GM18508 (cell line): ENCODE data around the gene PRKCD.

ENCODE experiments used
- ATAC-seq: cut with Tn5 transposase; IDR thresholded peaks from one replicate; pipeline ENCODE4 v1.9.1; 2021; ENCODE audit warnings: moderate number of reproducible peaks; ENCODE audit not compliant: insufficient read depth, unreplicated experiment

Gene PRKCD

GRCh38 chr3:53211706-53212702 is 51.0 kb downstream of the PRKCD start:
- no peak for ATAC-seq

- ATAC-seq = no peak
These were observed 52.3 kb downstream of the PRKCD start for GRCh38 chr3:53213276-53213675.

- ATAC-seq = no peak
These were observed 54.8 kb downstream of the PRKCD start for GRCh38 chr3:53215816-53216215.

DNA sequence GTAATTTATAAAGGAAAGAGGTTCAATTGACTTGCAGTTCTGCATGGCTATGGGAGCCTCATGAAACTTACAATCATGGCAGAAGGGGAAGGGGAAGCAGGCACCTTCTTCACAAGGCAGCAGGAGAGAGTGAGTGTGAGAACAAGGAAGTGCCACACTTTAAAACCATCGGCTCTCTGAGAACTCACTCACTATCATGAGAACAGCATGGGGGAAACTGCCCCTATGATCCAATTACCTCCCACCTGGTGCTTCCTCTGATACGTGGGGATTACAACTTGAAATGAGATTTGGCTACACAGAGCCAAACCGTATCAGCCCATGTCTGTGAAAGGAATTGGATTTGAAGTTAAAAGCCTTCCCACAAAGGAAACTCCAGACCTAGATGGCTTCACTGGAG is 55.7 kb downstream of the PRKCD start:
- no peak for ATAC-seq

GRCh38 chr3:53217175-53217574 is 56.2 kb downstream of the PRKCD start:
- ATAC-seq = no peak

DNA sequence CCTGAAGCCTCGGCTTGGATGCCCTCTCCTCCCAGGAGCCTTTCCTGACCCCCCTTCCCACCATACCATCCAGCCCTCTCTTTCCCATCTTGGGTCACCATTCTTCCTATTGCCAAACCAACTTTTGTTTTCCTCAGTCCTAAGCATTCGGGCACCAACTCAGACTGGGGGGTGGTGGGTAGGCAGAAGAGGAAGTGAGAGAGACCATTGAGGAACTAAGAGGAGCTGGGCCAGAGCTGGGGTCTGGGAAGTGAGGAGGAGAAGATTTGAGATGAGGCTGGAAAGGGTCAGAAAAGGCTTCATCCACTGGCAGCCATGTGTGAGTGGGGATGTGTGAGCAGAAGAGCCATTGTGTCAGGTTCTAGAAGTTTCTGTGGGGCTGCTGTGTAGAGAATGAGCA is 57.1 kb downstream of the PRKCD start:
- ATAC-seq = no peak

- ATAC-seq = no peak
These were observed 59.0 kb downstream of the PRKCD start for GRCh38 chr3:53219895-53220483.

DNA sequence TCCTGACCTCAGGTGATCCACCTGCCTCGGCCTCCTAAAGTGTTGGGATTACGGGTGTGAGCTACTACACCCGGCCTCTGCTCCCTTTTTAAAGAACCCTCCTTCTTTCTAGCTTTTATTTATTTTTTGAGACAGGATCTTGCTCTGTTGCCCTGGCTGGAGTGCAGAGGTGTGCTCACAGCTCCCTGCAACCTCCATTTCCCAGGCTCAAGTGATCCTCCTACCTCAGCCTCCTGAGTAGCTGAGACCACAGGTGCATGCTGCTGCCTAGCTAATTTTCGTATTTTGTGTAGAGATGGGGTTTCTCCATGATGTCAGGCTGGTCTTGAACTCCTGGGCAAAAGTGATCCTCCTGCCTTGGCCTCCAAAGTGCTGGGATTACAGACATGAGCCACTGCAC is 60.3 kb downstream of the PRKCD start:
- ATAC-seq = no peak

DNA sequence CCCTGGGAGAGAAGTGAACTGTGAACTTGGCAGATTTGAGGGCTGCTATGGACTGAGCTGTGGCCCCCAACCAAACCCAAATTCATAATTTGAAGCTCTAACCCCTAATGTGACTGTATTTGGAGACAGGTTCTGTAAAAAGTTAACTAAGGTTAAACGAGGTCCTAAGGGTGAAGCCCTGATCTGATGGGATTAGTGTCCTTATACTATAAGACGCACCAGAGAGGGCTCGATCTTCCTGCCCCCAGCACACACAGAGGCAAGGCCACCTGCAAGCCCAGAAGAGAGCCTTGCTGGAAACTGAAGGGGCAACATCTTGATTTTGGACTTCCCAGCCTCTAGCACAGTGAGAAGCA is 60.8 kb downstream of the PRKCD start:
- no peak for ATAC-seq

GRCh38 chr3:53222183-53222901 is 61.3 kb downstream of the PRKCD start:
- ATAC-seq = no peak

DNA sequence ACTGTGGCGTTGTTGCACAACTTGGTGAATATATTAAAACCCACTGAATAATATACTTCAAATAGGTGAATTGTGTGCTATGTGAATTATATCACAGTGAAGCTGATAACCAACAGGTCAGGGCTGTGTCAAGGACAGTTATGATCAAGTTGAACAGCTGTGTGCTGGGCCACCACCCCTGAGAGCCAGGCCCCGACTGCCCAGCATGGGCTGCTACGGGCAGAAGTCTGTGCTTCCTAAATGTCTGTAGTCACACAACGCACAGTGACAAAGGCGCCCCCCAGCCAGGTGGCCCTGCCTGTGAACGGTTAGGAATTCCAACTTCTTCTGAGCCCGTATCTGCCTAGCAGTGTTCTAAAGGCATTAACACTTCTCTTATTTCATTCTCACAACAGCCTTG is 62.0 kb downstream of the PRKCD start:
- no peak for ATAC-seq

- no peak for ATAC-seq
These were observed 62.5 kb downstream of the PRKCD start for GRCh38 chr3:53223541-53223966.

GRCh38 chr3:53224026-53224425 is 63.0 kb downstream of the PRKCD start:
- no peak for ATAC-seq

- ATAC-seq = no peak
These were observed 63.5 kb downstream of the PRKCD start for GRCh38 chr3:53224536-53224935.

- no peak for ATAC-seq
These were observed 64.2 kb downstream of the PRKCD start for GRCh38 chr3:53225181-53225580.

DNA sequence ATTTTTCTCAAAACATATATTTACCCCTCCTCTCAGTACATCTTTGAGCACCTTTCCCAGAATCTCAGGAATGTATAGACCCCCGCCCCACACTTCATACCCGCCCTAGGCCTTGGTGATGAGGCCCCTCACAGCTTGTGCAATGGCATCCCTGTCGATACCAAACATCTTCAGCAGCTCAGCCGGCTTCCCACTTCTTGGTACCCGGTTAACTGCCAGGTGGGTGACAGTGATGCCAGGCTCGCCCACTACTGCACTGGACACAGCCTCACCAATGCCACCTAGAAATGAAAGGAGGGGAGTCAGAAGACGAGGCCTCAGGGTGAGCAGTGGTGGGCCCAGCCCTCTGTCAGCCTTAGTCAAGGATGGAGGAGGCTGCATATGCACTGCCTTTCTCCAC is 64.6 kb downstream of the PRKCD start:
- no peak for ATAC-seq

DNA sequence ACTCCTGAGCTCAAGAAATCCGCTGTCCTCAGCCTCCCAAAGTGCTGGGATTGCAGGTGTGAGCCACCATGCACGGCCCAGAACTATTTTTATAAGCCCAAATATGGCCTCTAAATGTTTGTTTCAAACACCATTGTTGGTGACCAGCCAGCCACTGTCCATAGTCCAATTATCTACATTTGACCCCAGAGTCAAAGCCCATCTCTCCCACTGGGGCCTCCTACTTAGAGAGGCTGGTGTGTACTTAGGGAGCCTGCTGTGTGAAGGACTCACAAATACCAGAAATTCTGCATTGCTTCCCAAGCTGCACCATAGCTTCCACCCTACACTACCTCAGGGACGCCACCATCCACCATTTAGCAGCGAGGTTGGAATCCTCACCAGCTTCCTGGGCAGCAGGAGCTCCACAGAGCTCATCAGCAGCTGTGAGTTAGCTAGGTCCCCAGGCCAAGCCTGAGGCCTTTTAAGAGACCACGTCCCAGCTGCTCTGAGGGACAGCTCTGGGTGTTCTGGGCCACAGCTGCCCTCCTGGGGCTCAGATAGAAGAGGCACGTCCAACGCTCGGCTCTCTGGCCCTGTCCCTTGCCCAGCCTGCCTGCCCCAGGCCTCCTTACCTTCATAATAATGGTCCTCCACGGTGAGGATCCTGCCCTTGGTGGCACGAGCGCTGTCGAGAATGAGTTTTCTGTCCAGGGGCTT is 65.3 kb downstream of the PRKCD start:
- ATAC-seq = no peak

DNA sequence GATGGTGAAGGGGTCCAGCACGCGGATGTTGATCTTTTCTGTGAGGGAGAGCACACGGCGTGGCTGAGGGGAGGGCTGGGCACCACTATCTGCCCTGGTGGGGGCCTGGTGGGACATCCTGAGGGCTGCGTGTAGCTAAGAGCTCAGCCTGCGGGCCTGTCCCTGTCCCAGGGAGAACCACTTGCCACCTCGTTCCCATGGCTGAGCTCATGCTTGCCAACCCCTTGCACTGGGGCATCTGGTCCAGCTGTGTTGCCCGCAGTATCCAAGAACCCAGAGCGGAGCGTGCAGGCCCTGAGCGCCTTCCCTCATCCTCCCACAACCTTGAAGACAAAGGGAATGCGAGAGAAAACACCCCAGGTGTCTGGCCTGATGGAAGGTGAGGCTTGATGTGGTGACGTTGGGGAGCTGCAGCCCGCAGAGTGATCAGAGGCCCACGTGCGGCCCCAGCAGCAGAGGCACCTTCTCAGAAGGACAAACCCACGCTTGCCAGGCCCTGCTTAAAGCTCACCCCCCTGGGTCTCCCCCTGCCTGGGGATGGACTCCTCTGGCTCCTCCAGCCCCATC is 65.9 kb downstream of the PRKCD start:
- no peak for ATAC-seq

GRCh38 chr3:53227993-53228885 is 67.2 kb downstream of the PRKCD start:
- ATAC-seq = no peak
